Endodermal cell (in vitro differentiated cells): ENCODE results near the gene ASIP. TPM values are rescaled to one million over a fixed set of nuclear protein-coding genes. Genes with fewer than 3 reads are reported as not detected.

ENCODE experiments used
- DNase-seq: peaks from one replicate; pipeline ENCODE4 v3.0.0-alpha.2; 2017
- H3K27ac ChIP-seq: 2 replicates; pipeline ENCODE4 v1.5.1; 2013; ENCODE audit warnings: mild to moderate bottlenecking, low read depth, low read length, moderate library complexity
- H3K27me3 ChIP-seq: 2 replicates; pipeline ENCODE4 v1.6.1; 2013; ENCODE audit warnings: mild to moderate bottlenecking, low read length, moderate library complexity; ENCODE audit not compliant: insufficient read depth, control insufficient read depth, poor library complexity, severe bottlenecking
- H3K36me3 ChIP-seq: 2 replicates; pipeline ENCODE4 v1.7.0; 2013; ENCODE audit warnings: mild to moderate bottlenecking, low read length, moderate library complexity; ENCODE audit not compliant: control insufficient read depth, insufficient read depth
- H3K4me1 ChIP-seq: one replicate; pipeline ENCODE4 v1.7.0; 2013; ENCODE audit warnings: low read length; ENCODE audit not compliant: control insufficient read depth, insufficient read depth
- H3K4me3 ChIP-seq: 2 replicates; pipeline ENCODE4 v1.5.1; 2013; ENCODE audit warnings: mild to moderate bottlenecking, low read length, moderate library complexity
- H3K9ac ChIP-seq: 2 replicates; pipeline ENCODE4 v1.6.1; 2013; ENCODE audit warnings: mild to moderate bottlenecking, low read length, moderate library complexity; ENCODE audit not compliant: poor library complexity, severe bottlenecking; ENCODE audit errors: extremely low read depth
- H3K9me3 ChIP-seq: 2 replicates; pipeline ENCODE4 v1.6.1; 2013; ENCODE audit warnings: mild to moderate bottlenecking, low read length, moderate library complexity; ENCODE audit not compliant: control insufficient read depth
- H3K27ac Mint-ChIP-seq: 2 replicates; pipeline ENCODE4 v1.8.0; 2020; ENCODE audit warnings: mixed read lengths
- H3K27me3 Mint-ChIP-seq: 2 replicates; pipeline ENCODE4 v1.8.0; 2021; ENCODE audit warnings: mild to moderate bottlenecking, mixed read lengths; ENCODE audit not compliant: insufficient read depth
- H3K36me3 Mint-ChIP-seq: 2 replicates; pipeline ENCODE4 v1.8.0; 2020; ENCODE audit warnings: low read depth, mixed read lengths
- H3K4me1 Mint-ChIP-seq: 2 replicates; pipeline ENCODE4 v1.8.0; 2020; ENCODE audit warnings: mixed read lengths
- H3K4me3 Mint-ChIP-seq: 2 replicates; pipeline ENCODE4 v1.8.0; 2020; ENCODE audit warnings: mild to moderate bottlenecking, moderate library complexity, mixed read lengths
- H3K9me3 Mint-ChIP-seq: 2 replicates; pipeline ENCODE4 v1.8.0; 2020; ENCODE audit warnings: mild to moderate bottlenecking, mixed read lengths
- WGBS, 2 experiments: methylation state at CpG; one replicate each; pipeline versions ENCODE4 v1.1.5 to v1.1.7; 2013; ENCODE audit warnings: missing lambda C conversion rate in 2 of 2, mixed read lengths in 1 of 2; ENCODE audit not compliant: insufficient coverage in 1 of 2, insufficient read length in 1 of 2; 5-methylcytosine and 5-hydroxymethylcytosine counted together
- total RNA-seq, 2 donors: library from RNA; stranded (reverse); fragmentation: NEBNext Ultra II Directional in 1 of 2; extraction: Animal tissue kit (Norgen Biotek cat#: 25700) in 1 of 2; gene quantifications; 2 replicates in 1 of 2; 3 replicates in 1 of 2; pipeline ENCODE4 v1.2.1, GENCODE V29; 2021
- TF ChIP-seq, protein P1 (sequence below): fragments of 200-600 bp; sonication (generic); conservative IDR thresholded peaks from 2 replicates; pipeline ENCODE4 v1.5.0; 2021; ENCODE audit warnings: antibody characterized with exemption, mild to moderate bottlenecking

The ASIP gene
- total RNA-seq, 2 donors from 2014 or later: not detected

DNA sequence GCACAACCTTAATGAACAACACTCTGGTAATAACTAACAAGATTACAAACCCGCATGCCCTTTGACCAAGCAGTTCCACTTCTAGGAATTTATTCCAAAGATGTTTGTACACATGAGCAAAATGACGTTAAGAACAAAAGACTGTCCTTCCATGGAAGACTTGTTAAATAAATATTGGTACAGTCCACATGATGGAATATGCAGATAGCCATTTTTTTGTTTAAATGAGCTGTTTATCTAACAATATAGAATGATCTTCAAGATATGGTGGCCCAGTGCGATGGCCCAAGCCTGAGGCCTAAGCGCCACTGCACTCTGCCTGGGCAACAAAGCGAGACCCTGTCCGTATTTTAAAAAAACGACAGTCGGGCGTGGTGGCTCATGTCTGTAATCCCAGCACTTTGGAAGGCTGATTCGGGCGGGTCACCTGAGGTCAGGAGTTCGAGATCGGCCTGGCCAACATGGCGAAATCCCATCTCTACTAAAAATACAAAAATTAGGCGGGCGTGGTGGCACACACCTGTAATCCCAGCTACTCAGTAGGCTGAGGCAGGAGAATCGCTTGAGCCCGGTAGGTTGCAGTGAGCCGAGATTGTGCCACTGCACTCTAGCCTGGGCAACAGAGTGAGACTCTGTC lies 69.4 kb downstream of the ASIP start:
- H3K4me1 ChIP-seq: peaks cover 9% of the 10 kb centered on the region
- Mint-ChIP-seq H3K36me3 (no peaks in the 10 kb centered on the region), H3K4me3 (peak overlapping the region; percentile 51), H3K27ac (peak overlapping the region; percentile 37), H3K9me3 (no peaks in the 10 kb centered on the region), H3K4me1 (peaks cover 18% of the 10 kb centered on the region), H3K27me3 (peaks cover 15% of the 10 kb centered on the region)
- H3K9ac ChIP-seq: no peak overlapping the region
- no peaks in the 10 kb centered on the region for H3K9me3 ChIP-seq
- peaks cover 9% of the 10 kb centered on the region for H3K27me3 ChIP-seq
- TF ChIP-seq, protein P1, sequence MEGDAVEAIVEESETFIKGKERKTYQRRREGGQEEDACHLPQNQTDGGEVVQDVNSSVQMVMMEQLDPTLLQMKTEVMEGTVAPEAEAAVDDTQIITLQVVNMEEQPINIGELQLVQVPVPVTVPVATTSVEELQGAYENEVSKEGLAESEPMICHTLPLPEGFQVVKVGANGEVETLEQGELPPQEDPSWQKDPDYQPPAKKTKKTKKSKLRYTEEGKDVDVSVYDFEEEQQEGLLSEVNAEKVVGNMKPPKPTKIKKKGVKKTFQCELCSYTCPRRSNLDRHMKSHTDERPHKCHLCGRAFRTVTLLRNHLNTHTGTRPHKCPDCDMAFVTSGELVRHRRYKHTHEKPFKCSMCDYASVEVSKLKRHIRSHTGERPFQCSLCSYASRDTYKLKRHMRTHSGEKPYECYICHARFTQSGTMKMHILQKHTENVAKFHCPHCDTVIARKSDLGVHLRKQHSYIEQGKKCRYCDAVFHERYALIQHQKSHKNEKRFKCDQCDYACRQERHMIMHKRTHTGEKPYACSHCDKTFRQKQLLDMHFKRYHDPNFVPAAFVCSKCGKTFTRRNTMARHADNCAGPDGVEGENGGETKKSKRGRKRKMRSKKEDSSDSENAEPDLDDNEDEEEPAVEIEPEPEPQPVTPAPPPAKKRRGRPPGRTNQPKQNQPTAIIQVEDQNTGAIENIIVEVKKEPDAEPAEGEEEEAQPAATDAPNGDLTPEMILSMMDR: no peak
- H3K4me3 ChIP-seq: peak overlapping the region; percentile 60
- no peak overlapping the region for H3K27ac ChIP-seq
- WGBS, 2 experiments: 85 to 88% methylated on average over 14 to 19 of the region's 19 CpGs
- DNase-seq: no peak
- H3K36me3 ChIP-seq: no peaks in the 10 kb centered on the region

DNA sequence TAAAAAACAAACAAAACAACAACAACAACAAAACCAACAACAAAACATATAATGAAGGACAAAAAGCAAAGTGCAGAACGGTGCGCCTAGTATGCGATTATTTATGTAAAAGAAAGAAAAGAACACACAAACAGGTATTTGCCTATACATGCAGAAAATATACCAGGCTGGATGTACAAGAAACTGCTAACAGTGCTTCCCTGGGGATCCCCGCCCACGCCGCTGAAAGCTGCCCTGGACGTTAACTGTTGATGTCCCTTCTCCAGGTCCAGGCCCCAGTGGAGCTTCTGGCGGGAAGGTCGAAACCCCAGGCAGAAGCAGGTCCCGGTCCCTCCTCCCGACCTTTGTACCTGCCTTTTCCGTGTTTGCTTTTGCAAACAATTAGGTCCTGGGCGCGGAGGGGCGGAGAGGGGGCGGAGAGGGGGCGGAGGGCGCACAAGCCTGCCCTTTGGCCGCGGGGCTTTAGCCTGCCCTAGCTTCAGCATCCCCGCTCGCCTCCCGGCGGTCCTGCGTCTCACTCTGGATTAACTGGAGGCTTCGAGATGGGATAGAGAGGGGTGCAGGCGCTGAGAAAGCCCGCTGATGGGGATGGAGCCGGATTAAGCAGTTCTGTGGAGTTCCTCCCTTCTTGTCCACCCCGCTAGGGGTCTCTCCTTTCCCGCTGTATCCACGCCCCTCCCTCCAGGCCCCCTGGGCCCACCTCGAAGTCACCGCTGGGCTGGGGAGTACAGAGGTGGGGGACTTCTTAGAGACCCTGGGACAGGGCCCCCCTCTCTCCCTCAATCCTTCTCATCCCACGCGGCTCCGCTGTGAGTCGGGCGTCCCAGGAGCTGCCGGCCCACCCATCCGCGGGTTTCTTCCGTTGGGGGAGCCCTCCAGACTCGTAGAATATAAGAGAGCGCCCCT lies 70.1 kb downstream of the ASIP start:
- WGBS, 2 experiments: 13 to 23% methylated on average over 17 to 41 of the region's 45 CpGs
- H3K4me3 Mint-ChIP-seq: peak overlapping the region; percentile 51
- no peaks in the 10 kb centered on the region for H3K9me3 ChIP-seq
- no peaks in the 10 kb centered on the region for H3K36me3 Mint-ChIP-seq
- H3K36me3 ChIP-seq: no peaks in the 10 kb centered on the region
- TF ChIP-seq, protein P1: peak; percentile 45
- peak; percentile 94 for DNase-seq
- H3K4me1 Mint-ChIP-seq: peaks cover 18% of the 10 kb centered on the region
- peaks cover 9% of the 10 kb centered on the region for H3K27me3 ChIP-seq
- H3K9me3 Mint-ChIP-seq: no peaks in the 10 kb centered on the region
- peaks cover 9% of the 10 kb centered on the region for H3K4me1 ChIP-seq
- no peak overlapping the region for H3K27ac ChIP-seq
- H3K9ac ChIP-seq: no peak overlapping the region
- peak overlapping the region; percentile 37 for H3K27ac Mint-ChIP-seq
- H3K4me3 ChIP-seq: peak overlapping the region; percentile 60
- peaks cover 15% of the 10 kb centered on the region for H3K27me3 Mint-ChIP-seq

DNA sequence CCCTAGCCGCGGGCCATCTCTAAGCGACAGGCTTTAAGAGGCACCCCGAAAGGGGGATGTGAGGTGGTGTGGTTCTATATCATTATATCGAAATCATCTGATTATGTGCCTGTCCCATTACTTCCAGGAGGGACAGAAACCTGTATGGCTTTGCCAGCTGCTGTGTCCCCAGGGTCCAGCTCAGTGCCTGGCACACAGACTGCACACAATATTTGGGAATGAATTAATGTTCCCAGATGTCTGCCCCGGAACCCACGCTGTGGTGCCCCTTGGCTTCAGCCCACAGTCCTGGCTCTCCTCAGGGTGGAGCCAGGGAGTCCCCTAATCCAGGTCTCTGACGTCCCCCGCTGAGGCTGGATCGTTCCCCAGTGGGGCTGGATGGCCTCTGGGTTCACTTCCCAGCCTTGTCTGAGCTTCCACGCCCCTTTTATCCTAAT lies 70.8 kb downstream of the ASIP start:
- no peaks in the 10 kb centered on the region for H3K9me3 Mint-ChIP-seq

More for the DNA sequence above, 70.8 kb downstream of the ASIP start:
- TF ChIP-seq, protein P1: no peak
- Histone ChIP-seq H3K4me1 (peaks cover 9% of the 10 kb centered on the region), H3K4me3 (peak overlapping the region; percentile 56), H3K36me3 (no peaks in the 10 kb centered on the region), H3K27me3 (peaks cover 9% of the 10 kb centered on the region), H3K9ac (no peak overlapping the region), H3K27ac (no peak overlapping the region), H3K9me3 (no peaks in the 10 kb centered on the region)
- H3K27ac Mint-ChIP-seq: peak overlapping the region; percentile 12
- H3K4me3 Mint-ChIP-seq: peak overlapping the region; percentile 51
- WGBS, 2 experiments: 28 to 32% methylated on average over 4 to 11 of the region's 11 CpGs
- peak; percentile 70 for DNase-seq
- H3K27me3 Mint-ChIP-seq: peaks cover 13% of the 10 kb centered on the region
- peaks cover 18% of the 10 kb centered on the region for H3K4me1 Mint-ChIP-seq
- H3K36me3 Mint-ChIP-seq: no peaks in the 10 kb centered on the region
